Epithelial cell of proximal tubule (primary cell): ENCODE results near the gene PIGM. TPM values are rescaled to one million over a fixed set of nuclear protein-coding genes. Genes with fewer than 3 reads are reported as not detected.

ENCODE experiments used
- DNase-seq: peaks from one replicate; pipeline ENCODE4 v3.0.0-alpha.2; 2011; ENCODE audit warnings: low read depth
- H3K4me3 ChIP-seq: 2 replicates; pipeline ENCODE4 v1.5.1; 2011; ENCODE audit warnings: low read depth, mild to moderate bottlenecking, low read length
- CTCF ChIP-seq: conservative IDR thresholded peaks from 2 replicates; pipeline ENCODE4 v1.5.1; 2012; ENCODE audit warnings: low read depth, mild to moderate bottlenecking, low read length
- total RNA-seq: library from RNA; depleted of rRNA; stranded (reverse); fragments of >200 nt; gene quantifications from 2 replicates; pipeline ENCODE4 v1.2.3, GENCODE V29; 2015

Gene PIGM
- total RNA-seq, 1 donor from 2014 or later = 2.2 TPM

GRCh38 chr1:159982280-159982679 lies 49.5 kb downstream of the PIGM start:
- H3K4me3 ChIP-seq = no peak overlapping the region
- no peak for DNase-seq
- no peak for TF ChIP-seq CTCF

GRCh38 chr1:159981351-159982055 lies 50.3 kb downstream of the PIGM start:
- H3K4me3 ChIP-seq = no peak overlapping the region
- DNase-seq = no peak
- no peak for TF ChIP-seq CTCF

DNA sequence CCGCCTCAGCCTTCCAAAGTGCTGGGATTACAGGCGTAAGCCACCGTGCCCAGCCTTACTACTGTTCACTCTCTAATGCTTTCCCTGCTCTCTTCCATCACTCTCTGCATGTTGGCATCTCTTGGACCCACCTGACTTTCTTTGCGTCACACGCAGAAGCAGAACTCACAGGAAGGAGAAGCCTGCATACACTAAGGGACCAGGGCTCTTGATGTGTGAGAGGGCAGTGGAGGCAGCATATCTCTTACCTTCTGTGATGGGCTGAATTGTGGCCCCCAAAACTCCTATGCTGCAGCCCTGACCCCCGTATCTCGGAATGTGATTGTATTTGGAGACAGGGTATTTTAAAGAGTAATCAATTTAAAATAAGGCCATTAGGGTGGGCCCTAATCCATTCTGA lies 51.0 kb downstream of the PIGM start:
- H3K4me3 ChIP-seq = no peak overlapping the region
- no peak for TF ChIP-seq CTCF
- DNase-seq = no peak

DNA sequence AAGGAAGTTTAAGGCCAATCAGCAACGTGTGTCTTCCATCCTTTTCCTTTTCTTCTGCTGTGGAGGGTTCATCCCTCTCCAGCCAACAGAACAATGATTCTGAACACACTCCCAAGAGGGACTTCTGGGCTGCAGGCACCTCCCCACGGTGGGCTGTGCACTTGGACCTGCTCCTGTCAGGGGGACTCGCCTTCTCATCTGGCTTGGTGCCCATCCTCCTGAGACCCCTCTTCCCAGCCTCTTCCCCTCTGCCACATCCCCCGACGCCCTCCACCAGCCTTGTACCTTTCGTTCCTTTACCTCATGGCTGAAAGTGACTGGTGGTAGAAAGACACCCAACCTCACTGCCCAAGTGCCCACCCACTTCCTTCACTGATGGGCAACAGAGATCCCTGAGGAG lies 51.7 kb downstream of the PIGM start:
- no peak for TF ChIP-seq CTCF
- no peak overlapping the region for H3K4me3 ChIP-seq
- no peak for DNase-seq

GRCh38 chr1:159979257-159979656 lies 52.5 kb downstream of the PIGM start:
- H3K4me3 ChIP-seq = no peak overlapping the region
- no peak for DNase-seq
- TF ChIP-seq CTCF = no peak

DNA sequence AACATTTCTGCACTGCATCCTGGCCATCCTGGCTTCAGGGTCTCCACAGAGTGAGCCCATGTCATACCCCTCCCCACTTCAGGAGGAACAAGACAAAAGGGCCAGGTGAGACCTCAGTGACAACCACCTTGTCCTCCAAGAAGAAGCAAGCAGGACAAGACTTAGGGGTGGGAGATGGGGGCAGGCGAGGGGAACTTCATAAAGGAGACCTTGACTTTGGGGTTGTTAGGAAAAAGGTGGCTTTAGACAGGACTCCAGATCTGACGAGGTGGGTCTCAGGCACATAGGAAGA lies 53.7 kb downstream of the PIGM start:
- TF ChIP-seq CTCF = no peak
- DNase-seq = no peak
- no peak overlapping the region for H3K4me3 ChIP-seq

GRCh38 chr1:159977364-159978106 lies 54.3 kb downstream of the PIGM start:
- no peak overlapping the region for H3K4me3 ChIP-seq
- DNase-seq = no peak
- no peak for TF ChIP-seq CTCF
